ENCODE results near the gene ARL17A.
"Not testable (repeated sequence)": the region's sequence is repeated elsewhere in the genome, so short reads cannot be mapped to it uniquely, and the experiment has no call there.

DNA sequence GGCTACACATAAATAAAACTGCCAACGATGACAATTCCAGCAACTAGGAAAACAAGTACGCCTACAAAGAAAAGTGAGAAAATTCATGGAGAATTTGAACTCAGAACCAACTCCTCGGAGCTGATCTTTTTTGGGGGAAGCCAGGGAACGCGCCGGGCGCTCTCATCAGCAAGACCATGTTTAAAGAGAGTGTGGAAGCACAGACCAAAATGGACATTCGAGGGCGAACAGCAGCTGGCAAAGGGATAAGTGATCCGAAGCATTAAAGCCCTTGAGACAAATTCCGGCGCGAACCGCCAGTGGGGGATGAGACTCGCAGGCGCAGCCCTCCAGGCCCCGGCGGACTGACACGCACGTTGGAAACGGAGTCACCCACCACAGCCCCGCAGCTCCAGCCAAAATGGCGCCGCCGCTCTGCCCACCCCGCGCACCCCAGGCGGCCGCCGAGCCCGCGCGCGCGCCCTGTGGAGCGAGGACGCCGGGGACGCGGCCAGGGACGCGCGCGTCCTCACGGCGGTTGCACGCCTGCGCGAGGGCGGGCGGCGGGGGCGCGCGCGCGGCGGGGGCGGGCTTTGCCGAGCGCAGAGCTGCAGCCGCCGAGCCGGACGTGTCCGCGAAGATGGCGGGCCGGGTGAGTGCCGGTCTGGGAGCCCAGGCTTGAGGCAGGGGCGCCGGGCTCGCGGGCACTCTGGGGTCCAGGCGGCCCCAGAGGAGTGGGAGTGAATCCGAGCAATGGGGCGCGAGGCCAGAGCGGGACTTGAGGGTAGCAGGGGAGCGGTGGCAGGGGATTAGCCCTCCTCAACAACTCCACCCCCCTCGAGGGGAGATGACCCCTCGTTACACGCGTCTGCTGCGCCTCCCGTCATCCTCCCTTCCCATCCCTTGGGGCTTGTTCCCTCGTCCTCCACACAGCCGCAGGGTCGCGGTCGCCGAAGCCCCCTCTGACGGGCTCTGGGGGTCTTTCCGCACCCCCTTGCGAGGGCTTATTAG, 11.0 kb upstream of the ARL17A start, which contains the start of gene NSF:
- not testable (repeated sequence) for TF ChIP-seq ISL1 (CRISPR knock-in tag; IDR thresholded peaks at IDR 0.05); TCF4 (CRISPR knock-in tag; IDR thresholded peaks at IDR 0.05; ENCODE audit: borderline replicate concordance); ZFP30 (CRISPR knock-in tag; IDR thresholded peaks at IDR 0.05); ARNTL (CRISPR knock-in tag; IDR thresholded peaks at IDR 0.05; ENCODE audit: borderline replicate concordance, low read depth); RARB (CRISPR knock-in tag; IDR thresholded peaks at IDR 0.05); OSR1 (CRISPR knock-in tag; IDR thresholded peaks at IDR 0.05); ZC3H10 (CRISPR knock-in tag; IDR thresholded peaks at IDR 0.05); PPARA (CRISPR knock-in tag; IDR thresholded peaks at IDR 0.05; ENCODE audit: borderline replicate concordance); ZFP3 (CRISPR knock-in tag; IDR thresholded peaks at IDR 0.05)
- TF ChIP-seq, protein P1, sequence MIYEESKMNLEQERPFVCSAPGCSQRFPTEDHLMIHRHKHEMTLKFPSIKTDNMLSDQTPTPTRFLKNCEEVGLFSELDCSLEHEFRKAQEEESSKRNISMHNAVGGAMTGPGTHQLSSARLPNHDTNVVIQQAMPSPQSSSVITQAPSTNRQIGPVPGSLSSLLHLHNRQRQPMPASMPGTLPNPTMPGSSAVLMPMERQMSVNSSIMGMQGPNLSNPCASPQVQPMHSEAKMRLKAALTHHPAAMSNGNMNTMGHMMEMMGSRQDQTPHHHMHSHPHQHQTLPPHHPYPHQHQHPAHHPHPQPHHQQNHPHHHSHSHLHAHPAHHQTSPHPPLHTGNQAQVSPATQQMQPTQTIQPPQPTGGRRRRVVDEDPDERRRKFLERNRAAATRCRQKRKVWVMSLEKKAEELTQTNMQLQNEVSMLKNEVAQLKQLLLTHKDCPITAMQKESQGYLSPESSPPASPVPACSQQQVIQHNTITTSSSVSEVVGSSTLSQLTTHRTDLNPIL (CRISPR knock-in tag; IDR thresholded peaks at IDR 0.05; ENCODE audit: low read depth) = not testable (repeated sequence)
- TF ChIP-seq, protein P2, sequence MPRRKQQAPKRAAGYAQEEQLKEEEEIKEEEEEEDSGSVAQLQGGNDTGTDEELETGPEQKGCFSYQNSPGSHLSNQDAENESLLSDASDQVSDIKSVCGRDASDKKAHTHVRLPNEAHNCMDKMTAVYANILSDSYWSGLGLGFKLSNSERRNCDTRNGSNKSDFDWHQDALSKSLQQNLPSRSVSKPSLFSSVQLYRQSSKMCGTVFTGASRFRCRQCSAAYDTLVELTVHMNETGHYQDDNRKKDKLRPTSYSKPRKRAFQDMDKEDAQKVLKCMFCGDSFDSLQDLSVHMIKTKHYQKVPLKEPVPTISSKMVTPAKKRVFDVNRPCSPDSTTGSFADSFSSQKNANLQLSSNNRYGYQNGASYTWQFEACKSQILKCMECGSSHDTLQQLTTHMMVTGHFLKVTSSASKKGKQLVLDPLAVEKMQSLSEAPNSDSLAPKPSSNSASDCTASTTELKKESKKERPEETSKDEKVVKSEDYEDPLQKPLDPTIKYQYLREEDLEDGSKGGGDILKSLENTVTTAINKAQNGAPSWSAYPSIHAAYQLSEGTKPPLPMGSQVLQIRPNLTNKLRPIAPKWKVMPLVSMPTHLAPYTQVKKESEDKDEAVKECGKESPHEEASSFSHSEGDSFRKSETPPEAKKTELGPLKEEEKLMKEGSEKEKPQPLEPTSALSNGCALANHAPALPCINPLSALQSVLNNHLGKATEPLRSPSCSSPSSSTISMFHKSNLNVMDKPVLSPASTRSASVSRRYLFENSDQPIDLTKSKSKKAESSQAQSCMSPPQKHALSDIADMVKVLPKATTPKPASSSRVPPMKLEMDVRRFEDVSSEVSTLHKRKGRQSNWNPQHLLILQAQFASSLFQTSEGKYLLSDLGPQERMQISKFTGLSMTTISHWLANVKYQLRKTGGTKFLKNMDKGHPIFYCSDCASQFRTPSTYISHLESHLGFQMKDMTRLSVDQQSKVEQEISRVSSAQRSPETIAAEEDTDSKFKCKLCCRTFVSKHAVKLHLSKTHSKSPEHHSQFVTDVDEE (CRISPR knock-in tag; IDR thresholded peaks at IDR 0.05) = not testable (repeated sequence)
- TF ChIP-seq, protein P3, sequence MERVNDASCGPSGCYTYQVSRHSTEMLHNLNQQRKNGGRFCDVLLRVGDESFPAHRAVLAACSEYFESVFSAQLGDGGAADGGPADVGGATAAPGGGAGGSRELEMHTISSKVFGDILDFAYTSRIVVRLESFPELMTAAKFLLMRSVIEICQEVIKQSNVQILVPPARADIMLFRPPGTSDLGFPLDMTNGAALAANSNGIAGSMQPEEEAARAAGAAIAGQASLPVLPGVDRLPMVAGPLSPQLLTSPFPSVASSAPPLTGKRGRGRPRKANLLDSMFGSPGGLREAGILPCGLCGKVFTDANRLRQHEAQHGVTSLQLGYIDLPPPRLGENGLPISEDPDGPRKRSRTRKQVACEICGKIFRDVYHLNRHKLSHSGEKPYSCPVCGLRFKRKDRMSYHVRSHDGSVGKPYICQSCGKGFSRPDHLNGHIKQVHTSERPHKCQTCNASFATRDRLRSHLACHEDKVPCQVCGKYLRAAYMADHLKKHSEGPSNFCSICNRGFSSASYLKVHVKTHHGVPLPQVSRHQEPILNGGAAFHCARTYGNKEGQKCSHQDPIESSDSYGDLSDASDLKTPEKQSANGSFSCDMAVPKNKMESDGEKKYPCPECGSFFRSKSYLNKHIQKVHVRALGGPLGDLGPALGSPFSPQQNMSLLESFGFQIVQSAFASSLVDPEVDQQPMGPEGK (CRISPR knock-in tag; IDR thresholded peaks at IDR 0.05; ENCODE audit: borderline replicate concordance) = not testable (repeated sequence)

Data from SK-N-SH treated with all-trans-retinoic acid at 6 μM for 48 hours (cell line).